Spleen (tissue), 7 donors: Measurements from ENCODE around the gene TRPM2.
A peak's percentile ranks its signal among the peaks of the same experiment; 100 is the strongest.

ENCODE experiments used
- CTCF ChIP-seq, 11 experiments: fragments of 200-600 bp in 7 of 11; fragments of 450-650 bp in 4 of 11; sonication (generic) in 4 of 11; IDR thresholded peaks in 8 of 11; conservative IDR thresholded peaks in 3 of 11; 1 replicate in 7 of 11; 2 replicates in 4 of 11; pipeline versions ENCODE4 v1.4.0 to v1.8.0; 2016 to 2021; ENCODE audit warnings: antibody characterized with exemption in 11 of 11, inconsistent platforms in 4 of 11, mild to moderate bottlenecking in 1 of 11
- POLR2A ChIP-seq, 3 donors: fragments of 450-650 bp; IDR thresholded peaks; one replicate each; pipeline ENCODE4 v1.5.1; 2017; ENCODE audit warnings: antibody characterized with exemption in 3 of 3, mild to moderate bottlenecking in 1 of 3
- POLR2AphosphoS5 ChIP-seq, 3 donors: sonication (generic); formaldehyde crosslinking; IDR thresholded peaks; one replicate each; pipeline ENCODE4 v1.5.1; 2017; ENCODE audit warnings: antibody characterized with exemption in 3 of 3
- donor health status: DM: no; HTN: no; CAD: no; lungs with moderate emphysema.
- donor health status: DM: no; HTN: no; CAD: no.
- donor health status: DM: no; HTN: no; CAD: no.

DNA sequence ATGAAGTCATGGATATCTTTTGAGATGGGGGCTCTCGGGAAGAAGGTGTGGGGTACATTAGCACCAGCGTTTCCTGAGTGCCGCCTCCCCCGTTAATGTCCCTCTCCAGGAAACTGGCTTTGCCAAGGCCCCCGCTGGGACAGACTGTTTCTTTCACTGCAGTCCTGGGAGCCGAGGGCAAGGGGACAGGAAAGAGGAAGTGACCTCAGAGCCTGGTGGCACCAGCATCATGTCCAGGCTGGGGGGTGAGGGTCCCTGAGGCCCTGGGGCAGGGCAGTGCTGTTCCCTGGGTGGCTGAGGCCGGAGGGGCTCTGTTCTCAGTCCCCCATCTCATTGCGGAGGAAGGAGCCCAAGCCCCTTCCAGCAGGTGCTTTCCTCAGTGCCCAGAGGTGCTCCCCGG, 47.7 kb upstream of the TRPM2 start:
- no peak for TF ChIP-seq POLR2A (IDR thresholded peaks at IDR 0.05)
- no peak for TF ChIP-seq CTCF (IDR thresholded peaks at IDR 0.05 in 8 of 11, conservative IDR thresholded peaks at IDR 0.05 in 3 of 11)
- peak; percentile 49 to 65 (median 58) for TF ChIP-seq POLR2AphosphoS5 (IDR thresholded peaks at IDR 0.05)
